Natural killer cell (primary cell): ENCODE measurements around the gene HOXB6. TPM values are rescaled to one million over a fixed set of nuclear protein-coding genes. Genes with fewer than 3 reads are reported as not detected.
A peak's percentile ranks its signal among the peaks of the same experiment; 100 is the strongest.

Experiments used
- ATAC-seq, 3 donors: fragments of 150-1000 bp in 2 of 3; fragments of 200-7000 bp in 1 of 3; cut with Tn5 transposase; 1 replicate in 1 of 3; 2 replicates in 2 of 3; pipeline ENCODE4 v1.10.0; 2021; ENCODE audit warnings: mild to moderate bottlenecking in 2 of 3, moderate library complexity in 2 of 3
- DNase-seq, 2 donors: peaks; one replicate each; pipeline versions ENCODE4 v3.0.0 to v3.0.0-alpha.2; 2013 to 2021; ENCODE audit warnings: mixed read lengths in 1 of 2
- H3K27ac ChIP-seq: one replicate; pipeline ENCODE4 v1.5.1; 2013; ENCODE audit warnings: mild to moderate bottlenecking, low read length
- H3K27me3 ChIP-seq: one replicate; pipeline ENCODE4 v1.6.1; 2013; ENCODE audit warnings: low read length; ENCODE audit not compliant: control insufficient read depth, insufficient read depth
- H3K36me3 ChIP-seq: one replicate; pipeline ENCODE4 v1.6.1; 2013; ENCODE audit warnings: low read length; ENCODE audit not compliant: control insufficient read depth, insufficient read depth
- H3K4me1 ChIP-seq: one replicate; pipeline ENCODE4 v1.6.1; 2013; ENCODE audit warnings: low read length; ENCODE audit not compliant: control insufficient read depth, insufficient read depth
- H3K4me3 ChIP-seq: one replicate; pipeline ENCODE4 v1.5.1; 2013; ENCODE audit warnings: low read length
- H3K9me3 ChIP-seq: one replicate; pipeline ENCODE4 v1.6.1; 2013; ENCODE audit warnings: low read length; ENCODE audit not compliant: control insufficient read depth, insufficient read depth
- H3K27ac Mint-ChIP-seq, 2 donors: one replicate each; pipeline ENCODE4 v1.8.0; 2022; ENCODE audit warnings: mild to moderate bottlenecking in 2 of 2, mixed read lengths in 2 of 2, moderate library complexity in 1 of 2
- H3K27me3 Mint-ChIP-seq, 2 donors: one replicate each; pipeline ENCODE4 v1.8.0; 2022; ENCODE audit warnings: low read depth in 2 of 2, mixed read lengths in 2 of 2
- H3K36me3 Mint-ChIP-seq: one replicate; pipeline ENCODE4 v1.8.0; 2022; ENCODE audit warnings: mixed read lengths
- H3K4me1 Mint-ChIP-seq, 2 donors: one replicate each; pipeline ENCODE4 v1.8.0; 2022; ENCODE audit warnings: mixed read lengths in 2 of 2
- H3K4me3 Mint-ChIP-seq: one replicate; pipeline ENCODE4 v1.8.0; 2022; ENCODE audit warnings: mild to moderate bottlenecking, moderate library complexity, mixed read lengths
- H3K9me3 Mint-ChIP-seq, 2 donors: one replicate each; pipeline ENCODE4 v1.8.0; 2022; ENCODE audit warnings: mixed read lengths in 2 of 2
- WGBS: methylation state at CpG from one replicate; pipeline ENCODE4 v1.1.7; 2013; ENCODE audit warnings: missing lambda C conversion rate; ENCODE audit not compliant: insufficient coverage; 5-methylcytosine and 5-hydroxymethylcytosine counted together
- intact Hi-C: fragments of 100-400 bp; cut with micrococcal nuclease; formaldehyde crosslinking; loops from one replicate; pipeline ENCODE4 v1.14.2; 2022
- total RNA-seq, 4 donors: library from RNA; stranded (reverse); fragments of 120-200 nt in 1 of 4; gene quantifications; one replicate each; pipeline versions ENCODE4 v1.2.3 to v1.2.4, GENCODE V29; 2013 to 2022
- TF ChIP-seq, protein P1 (sequence below): fragments of 200-600 bp; IDR thresholded peaks from one replicate; pipeline ENCODE4 v1.8.0; 2022; ENCODE audit warnings: antibody characterized with exemption

The HOXB6 gene
- total RNA-seq, 3 donors from 2014 or later (not counting 1 experiment from before 2014, with no cell fraction given), result not detected

- Mint-ChIP-seq H3K4me3 (no peak overlapping the region), H3K36me3 (no peaks in the 10 kb centered on the region), H3K4me1 (peaks cover 27 to 39% of the 10 kb centered on the region in 2 donors), H3K27me3 (peaks cover 0 to 10% of the 10 kb centered on the region in 2 donors), H3K27ac (peak overlapping the region in 1 of 2 donors; percentile 87), H3K9me3 (no peaks in the 10 kb centered on the region)
- DNase-seq (no peak), ATAC-seq (no peak)
- intact Hi-C loops, result no loop called here
- peaks cover 2% of the 10 kb centered on the region for H3K36me3 ChIP-seq
- H3K27me3 ChIP-seq, result no peaks in the 10 kb centered on the region
- H3K4me1 ChIP-seq, result peaks cover 19% of the 10 kb centered on the region
- TF ChIP-seq, protein P1, sequence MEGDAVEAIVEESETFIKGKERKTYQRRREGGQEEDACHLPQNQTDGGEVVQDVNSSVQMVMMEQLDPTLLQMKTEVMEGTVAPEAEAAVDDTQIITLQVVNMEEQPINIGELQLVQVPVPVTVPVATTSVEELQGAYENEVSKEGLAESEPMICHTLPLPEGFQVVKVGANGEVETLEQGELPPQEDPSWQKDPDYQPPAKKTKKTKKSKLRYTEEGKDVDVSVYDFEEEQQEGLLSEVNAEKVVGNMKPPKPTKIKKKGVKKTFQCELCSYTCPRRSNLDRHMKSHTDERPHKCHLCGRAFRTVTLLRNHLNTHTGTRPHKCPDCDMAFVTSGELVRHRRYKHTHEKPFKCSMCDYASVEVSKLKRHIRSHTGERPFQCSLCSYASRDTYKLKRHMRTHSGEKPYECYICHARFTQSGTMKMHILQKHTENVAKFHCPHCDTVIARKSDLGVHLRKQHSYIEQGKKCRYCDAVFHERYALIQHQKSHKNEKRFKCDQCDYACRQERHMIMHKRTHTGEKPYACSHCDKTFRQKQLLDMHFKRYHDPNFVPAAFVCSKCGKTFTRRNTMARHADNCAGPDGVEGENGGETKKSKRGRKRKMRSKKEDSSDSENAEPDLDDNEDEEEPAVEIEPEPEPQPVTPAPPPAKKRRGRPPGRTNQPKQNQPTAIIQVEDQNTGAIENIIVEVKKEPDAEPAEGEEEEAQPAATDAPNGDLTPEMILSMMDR, result no peak
- WGBS, result 85% methylated on average over 5 of the region's 5 CpGs
- H3K9me3 ChIP-seq, result no peaks in the 10 kb centered on the region
- H3K4me3 ChIP-seq, result no peak overlapping the region
- no peak overlapping the region for H3K27ac ChIP-seq
These were observed 51.6 kb downstream of the HOXB6 start for GRCh38 chr17:48553190-48553547.

DNA sequence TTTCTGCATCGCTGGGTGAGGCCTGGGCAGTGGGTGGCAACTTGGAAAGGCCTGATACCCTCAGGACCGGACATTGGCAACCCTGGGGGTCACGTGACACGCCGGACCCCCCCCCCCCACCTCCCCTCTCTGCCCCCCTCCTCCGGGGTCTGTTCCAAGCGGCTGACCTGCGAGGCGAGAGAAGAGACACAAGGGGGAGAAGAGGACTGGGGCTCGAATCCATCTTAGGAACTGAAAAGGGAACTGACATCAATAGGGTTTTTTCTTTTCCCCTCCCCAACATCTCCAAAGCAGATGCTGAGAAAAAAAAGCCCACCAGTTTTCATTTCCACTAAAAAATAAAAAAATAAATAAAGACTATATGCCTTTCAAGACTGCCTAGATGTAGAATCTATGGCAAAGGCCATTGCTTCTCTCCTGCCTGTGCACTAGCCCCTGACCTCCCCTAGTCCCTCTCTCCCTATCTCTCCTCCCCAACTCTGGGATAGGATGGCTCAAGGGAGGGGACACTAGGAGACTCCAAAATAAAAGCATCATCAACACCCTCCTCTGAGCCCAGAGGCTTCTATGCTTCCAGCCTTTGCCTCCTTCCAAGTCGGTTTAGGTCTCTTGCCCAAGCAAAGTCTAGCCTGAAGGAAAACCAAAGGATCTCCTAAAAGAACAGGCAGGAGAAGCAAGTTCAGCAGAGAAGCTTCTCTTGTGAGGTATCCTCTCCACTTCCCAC is 52.2 kb downstream of the HOXB6 start:
- H3K9me3 ChIP-seq, result no peaks in the 10 kb centered on the region
- Mint-ChIP-seq H3K36me3 (no peaks in the 10 kb centered on the region), H3K27me3 (peaks cover 0 to 9% of the 10 kb centered on the region in 2 donors), H3K4me3 (no peak overlapping the region), H3K4me1 (peaks cover 32 to 44% of the 10 kb centered on the region in 2 donors), H3K27ac (no peak overlapping the region), H3K9me3 (no peaks in the 10 kb centered on the region)
- no peaks in the 10 kb centered on the region for H3K27me3 ChIP-seq
- H3K4me3 ChIP-seq, result no peak overlapping the region
- TF ChIP-seq, protein P1, result no peak
- ATAC-seq (no peak), DNase-seq (no peak)
- H3K4me1 ChIP-seq, result peaks cover 25% of the 10 kb centered on the region
- peaks cover 2% of the 10 kb centered on the region for H3K36me3 ChIP-seq
- intact Hi-C loops, result no loop called here
- H3K27ac ChIP-seq, result no peak overlapping the region
- WGBS, result 92% methylated on average over 2 of the region's 11 CpGs

GRCh38 chr17:48551596-48552465 is 53.0 kb downstream of the HOXB6 start:
- H3K27me3 Mint-ChIP-seq, result peaks cover 0 to 9% of the 10 kb centered on the region in 2 donors
- Histone ChIP-seq H3K27ac (no peak overlapping the region), H3K27me3 (no peaks in the 10 kb centered on the region), H3K4me3 (no peak overlapping the region), H3K36me3 (peaks cover 2% of the 10 kb centered on the region), H3K9me3 (no peaks in the 10 kb centered on the region), H3K4me1 (peaks cover 33% of the 10 kb centered on the region)
- 93% methylated on average over 47 of the region's 47 CpGs for WGBS
- no peaks in the 10 kb centered on the region for H3K36me3 Mint-ChIP-seq
- intact Hi-C loops, result no loop called here
- DNase-seq, result no peak
- no peak overlapping the region for H3K27ac Mint-ChIP-seq
- H3K4me3 Mint-ChIP-seq, result no peak overlapping the region
- H3K4me1 Mint-ChIP-seq, result peaks cover 34 to 48% of the 10 kb centered on the region in 2 donors
- ATAC-seq, result no peak
- H3K9me3 Mint-ChIP-seq, result no peaks in the 10 kb centered on the region
- TF ChIP-seq, protein P1, result no peak
